Measurements from ENCODE around the gene PDE4D. TPM values are rescaled to one million over a fixed set of nuclear protein-coding genes. Genes with fewer than 3 reads are reported as not detected.

The PDE4D gene
- total and polyA plus RNA-seq, 10 of the 15 experiments (the other 5 are each of a cell fraction or from before 2014, with no cell fraction given): 0.87 to 4.1 (median 2.2) TPM

- no peaks in the 10 kb centered on the region for H3K9me3 ChIP-seq (replicated peaks; ENCODE audit: control insufficient read depth, insufficient read depth, low read length)
- TF ChIP-seq MTA3 (IDR thresholded peaks at IDR 0.05; ENCODE audit: borderline replicate concordance, low read length) (no peak), MEF2A (IDR thresholded peaks at IDR 0.05; ENCODE audit: insufficient read depth, low read depth, low read length) (no peak), FOXM1 (IDR thresholded peaks at IDR 0.05; ENCODE audit: low read depth, low read length) (no peak), BCLAF1 (IDR thresholded peaks at IDR 0.05) (no peak), KAT2A (conservative IDR thresholded peaks at IDR 0.05; ENCODE audit: control insufficient read depth, low read depth, low read length) (no peak), ZBED1 (IDR thresholded peaks at IDR 0.05; ENCODE audit: borderline replicate concordance) (no peak), GABPA (IDR thresholded peaks at IDR 0.05; ENCODE audit: low read depth) (no peak), REST (IDR thresholded peaks at IDR 0.05; ENCODE audit: low read depth, low read length) (no peak), IRF4 (IDR thresholded peaks at IDR 0.05; ENCODE audit: low read depth, low read length) (no peak), CEBPB (IDR thresholded peaks at IDR 0.05; ENCODE audit: borderline replicate concordance in 1 of 2, low read depth in 2 of 2, low read length in 2 of 2) (no peak), JUNB (IDR thresholded peaks at IDR 0.05) (no peak), EZH2 (IDR thresholded peaks at IDR 0.05; ENCODE audit: borderline replicate concordance, control insufficient read depth, low read depth, low read length) (no peak), E2F8 (IDR thresholded peaks at IDR 0.05; ENCODE audit: low read depth, partially characterized antibody) (no peak), PAX5 (IDR thresholded peaks at IDR 0.05; ENCODE audit: borderline replicate concordance, low read depth, low read length) (no peak)
- RAD21 ChIA-PET (ENCODE audit: unreplicated experiment): interaction anchor here (1.3 kb wide), 1 partner anchor 8 kb away, joined by 3 read pairs; no protein-coding TSS in a partner anchor
- no peaks in the 10 kb centered on the region for H3K36me3 ChIP-seq (ENCODE audit: control insufficient read depth in 2 of 2, insufficient read depth in 2 of 2, low read length in 1 of 2)
- no peaks in the 10 kb centered on the region for H3K27me3 ChIP-seq (replicated peaks in 1 of 2; ENCODE audit: control insufficient read depth in 2 of 2, insufficient read depth in 2 of 2, low read length in 1 of 2)
- no peak overlapping the region for H2AFZ ChIP-seq (ENCODE audit: control insufficient read depth, low read depth, low read length)
- no TSS peak for BruUV-seq (replicated peaks)
- no peak overlapping the region for H3K9ac ChIP-seq (ENCODE audit: control insufficient read depth, insufficient read depth, low read length)
- DNase-seq (ENCODE audit: low read depth, low spot score) (no peak), ATAC-seq (no peak), FAIRE-seq (no peak)
- H3K4me3 ChIP-seq: no peak overlapping the region
- CTCF ChIA-PET: interaction anchor here (1.6 to 1.7 kb wide), 2 partner anchors 9 to 12 kb away, joined by 6 to 12 read pairs; no protein-coding TSS in a partner anchor
- H3K79me2 ChIP-seq (ENCODE audit: control insufficient read depth, insufficient read depth, low read length): no peaks in the 10 kb centered on the region
- SMC1A ChIA-PET (ENCODE audit: uncharacterized antibody, unreplicated experiment): no interaction called here
- H4K20me1 ChIP-seq (ENCODE audit: control insufficient read depth, insufficient read depth): no peaks in the 10 kb centered on the region
- in situ Hi-C loops (cut with MboI): no loop called here
- H3K27ac ChIP-seq (ENCODE audit: control insufficient read depth, insufficient read depth): no peak overlapping the region
- H3K4me2 ChIP-seq (ENCODE audit: control insufficient read depth, insufficient read depth): no peak overlapping the region
- POLR2A ChIA-PET: no interaction called here
- intact Hi-C loops (cut with micrococcal nuclease; ENCODE audit: unreplicated experiment): no loop called here
- 20% methylated on average over 2 of the region's 2 CpGs for WGBS (ENCODE audit: insufficient coverage, insufficient replicate concordance, low lambda C conversion rate, missing lambda C conversion rate)
- H3K4me1 ChIP-seq (ENCODE audit: control insufficient read depth, insufficient read depth, low read length): no peaks in the 10 kb centered on the region
These were observed 70.1 kb downstream of the PDE4D start for GRCh38 chr5:59823420-59823819.

Measured in GM12878 (cell line).